RKO (cell line): Measurements from ENCODE around the gene ARPIN.
A peak's percentile ranks its signal among the peaks of the same experiment; 100 is the strongest.
"Not testable (repeated sequence)": the region's sequence is repeated elsewhere in the genome, so short reads cannot be mapped to it uniquely, and the experiment has no call there.

Source experiments
- DNase-seq: peaks from one replicate; pipeline ENCODE4 v3.0.0-alpha.2; 2016; ENCODE audit warnings: low spot score

The ARPIN gene

GRCh38 chr15:89912674-89913396, at the start of gene ARPIN:
ARPIN (minus strand) TSS chr15:89912952; CDS start chr15:89912835, 117 bp downstream.
- peak; percentile 61 for DNase-seq

- no peak for DNase-seq
Observed at GRCh38 chr15:89958107-89958805, 45.5 kb upstream of the ARPIN start.

GRCh38 chr15:89955449-89955998, 42.8 kb upstream of the ARPIN start:
- DNase-seq, result not testable (repeated sequence)

- no peak for DNase-seq
Observed at GRCh38 chr15:89954541-89954940, 41.8 kb upstream of the ARPIN start.

GRCh38 chr15:89948796-89949195, 36.0 kb upstream of the ARPIN start:
- no peak for DNase-seq

- no peak for DNase-seq
Observed at GRCh38 chr15:89947385-89947784, 34.6 kb upstream of the ARPIN start.

GRCh38 chr15:89946681-89947299, 34.0 kb upstream of the ARPIN start:
- DNase-seq, result no peak

- not testable (repeated sequence) for DNase-seq
Observed at GRCh38 chr15:89943721-89944120, 31.0 kb upstream of the ARPIN start.

GRCh38 chr15:89939910-89940309, 27.2 kb upstream of the ARPIN start:
- no peak for DNase-seq

GRCh38 chr15:89939377-89939776, 26.6 kb upstream of the ARPIN start:
- DNase-seq, result not testable (repeated sequence)

GRCh38 chr15:89937365-89938350, 24.9 kb upstream of the ARPIN start:
- DNase-seq, result peak; percentile 33

- DNase-seq, result no peak
Observed at GRCh38 chr15:89936786-89937265, 24.1 kb upstream of the ARPIN start.

GRCh38 chr15:89936051-89936785, 23.5 kb upstream of the ARPIN start:
- DNase-seq, result no peak

GRCh38 chr15:89932880-89933279, 20.1 kb upstream of the ARPIN start:
- DNase-seq, result no peak

- DNase-seq, result no peak
Observed at GRCh38 chr15:89928421-89928820, 15.7 kb upstream of the ARPIN start.

- no peak for DNase-seq
Observed at GRCh38 chr15:89926158-89926557, 13.4 kb upstream of the ARPIN start.

- no peak for DNase-seq
Observed at GRCh38 chr15:89917442-89918101, 4.8 kb upstream of the ARPIN start.

- DNase-seq, result no peak
Observed at GRCh38 chr15:89916660-89917059, 3.9 kb upstream of the ARPIN start.

- DNase-seq, result peak; percentile 58
Observed at GRCh38 chr15:89912145-89912673, 543 bp downstream of the ARPIN start.
